Thyroid gland (tissue), 4 donors: Measurements from ENCODE around the gene MTCH2.

Source experiments
- POLR2A ChIP-seq, 2 donors: fragments of 450-650 bp; IDR thresholded peaks; one replicate each; pipeline ENCODE4 v1.6.1; 2017; ENCODE audit warnings: antibody characterized with exemption in 2 of 2, mild to moderate bottlenecking in 2 of 2, moderate library complexity in 1 of 2
- TF ChIP-seq, protein P1 (sequence below), 6 experiments: fragments of 200-600 bp in 3 of 6; fragments of 450-650 bp in 3 of 6; sonication (generic) in 3 of 6; IDR thresholded peaks; one replicate each; pipeline ENCODE4 v1.5.1; 2016 to 2019; ENCODE audit warnings: antibody characterized with exemption in 6 of 6, mild to moderate bottlenecking in 2 of 6, inconsistent platforms in 1 of 6, moderate library complexity in 1 of 6

DNA sequence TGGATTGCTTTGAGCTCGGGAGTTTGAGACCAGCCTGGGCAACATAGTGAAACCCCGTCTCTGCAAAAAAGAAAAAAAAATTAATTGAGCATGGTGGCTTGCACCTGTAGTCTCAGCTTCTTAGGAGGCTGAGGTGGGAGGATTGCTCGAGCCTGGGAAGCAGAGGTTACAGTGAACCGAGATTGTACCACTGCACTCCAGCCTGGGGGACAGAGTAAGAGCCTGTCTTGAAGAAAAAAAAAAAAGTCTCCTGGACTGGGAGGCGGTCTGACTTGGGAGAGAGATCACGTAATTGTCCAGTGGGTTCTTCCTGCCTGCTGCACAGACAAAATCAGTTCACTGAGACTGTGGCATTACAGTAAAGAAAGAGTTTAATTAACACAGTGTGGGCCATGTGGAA lies 3.1 kb upstream of the MTCH2 start:
- TF ChIP-seq, protein P1, sequence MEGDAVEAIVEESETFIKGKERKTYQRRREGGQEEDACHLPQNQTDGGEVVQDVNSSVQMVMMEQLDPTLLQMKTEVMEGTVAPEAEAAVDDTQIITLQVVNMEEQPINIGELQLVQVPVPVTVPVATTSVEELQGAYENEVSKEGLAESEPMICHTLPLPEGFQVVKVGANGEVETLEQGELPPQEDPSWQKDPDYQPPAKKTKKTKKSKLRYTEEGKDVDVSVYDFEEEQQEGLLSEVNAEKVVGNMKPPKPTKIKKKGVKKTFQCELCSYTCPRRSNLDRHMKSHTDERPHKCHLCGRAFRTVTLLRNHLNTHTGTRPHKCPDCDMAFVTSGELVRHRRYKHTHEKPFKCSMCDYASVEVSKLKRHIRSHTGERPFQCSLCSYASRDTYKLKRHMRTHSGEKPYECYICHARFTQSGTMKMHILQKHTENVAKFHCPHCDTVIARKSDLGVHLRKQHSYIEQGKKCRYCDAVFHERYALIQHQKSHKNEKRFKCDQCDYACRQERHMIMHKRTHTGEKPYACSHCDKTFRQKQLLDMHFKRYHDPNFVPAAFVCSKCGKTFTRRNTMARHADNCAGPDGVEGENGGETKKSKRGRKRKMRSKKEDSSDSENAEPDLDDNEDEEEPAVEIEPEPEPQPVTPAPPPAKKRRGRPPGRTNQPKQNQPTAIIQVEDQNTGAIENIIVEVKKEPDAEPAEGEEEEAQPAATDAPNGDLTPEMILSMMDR (IDR thresholded peaks at IDR 0.05): no peak
- no peak for TF ChIP-seq POLR2A (IDR thresholded peaks at IDR 0.05)
